ENCODE measurements around the gene ZSCAN10.
"Not testable (repeated sequence)": the region's sequence is repeated elsewhere in the genome, so short reads cannot be mapped to it uniquely, and the experiment has no call there.

The ZSCAN10 gene

GRCh38 chr16:3059041-3059722 is 39.9 kb downstream of the ZSCAN10 start:
- no peak for FAIRE-seq

GRCh38 chr16:3058139-3059030 is 40.7 kb downstream of the ZSCAN10 start:
- FAIRE-seq: no peak

GRCh38 chr16:3057181-3058138 is 41.6 kb downstream of the ZSCAN10 start:
- FAIRE-seq: no peak

- no peak for FAIRE-seq
Observed at GRCh38 chr16:3056336-3057180, 42.5 kb downstream of the ZSCAN10 start.

GRCh38 chr16:3055734-3056115 is 43.4 kb downstream of the ZSCAN10 start:
- not testable (repeated sequence) for FAIRE-seq

GRCh38 chr16:3054965-3055733 is 43.9 kb downstream of the ZSCAN10 start:
- FAIRE-seq: no peak

GRCh38 chr16:3053330-3053710 is 45.8 kb downstream of the ZSCAN10 start:
- not testable (repeated sequence) for FAIRE-seq

GRCh38 chr16:3052571-3053329 is 46.3 kb downstream of the ZSCAN10 start:
- not testable (repeated sequence) for FAIRE-seq

GRCh38 chr16:3051494-3051893 is 47.6 kb downstream of the ZSCAN10 start:
- FAIRE-seq: no peak

GRCh38 chr16:3051009-3051408 is 48.1 kb downstream of the ZSCAN10 start:
- no peak for FAIRE-seq

GRCh38 chr16:3050487-3050886 is 48.6 kb downstream of the ZSCAN10 start:
- FAIRE-seq: no peak

- no peak for FAIRE-seq
Observed at GRCh38 chr16:3049921-3050481, 49.1 kb downstream of the ZSCAN10 start.

- FAIRE-seq: no peak
Observed at GRCh38 chr16:3047387-3047720, 51.7 kb downstream of the ZSCAN10 start.

GRCh38 chr16:3046641-3047386 is 52.3 kb downstream of the ZSCAN10 start:
- no peak for FAIRE-seq

GRCh38 chr16:3045758-3046640 is 53.1 kb downstream of the ZSCAN10 start, which contains the start of gene MMP25:
Gene MMP25, plus strand, starts transcription at chr16:3046561. Its CDS starts 357 bp downstream, at chr16:3046918.
- FAIRE-seq: no peak

GRCh38 chr16:3044708-3045107 is 54.4 kb downstream of the ZSCAN10 start:
- no peak for FAIRE-seq

GRCh38 chr16:3042376-3042775 is 56.7 kb downstream of the ZSCAN10 start:
- FAIRE-seq: no peak

- no peak for FAIRE-seq
Observed at GRCh38 chr16:3038896-3039295, 60.2 kb downstream of the ZSCAN10 start.
